Stimulated activated CD4-positive, alpha-beta T cell treated with anti-CD3 and anti-CD28 coated beads, Interleukin-1b, Interleukin-23, amount 100 ng/mL, for 48 hours (primary cell): ENCODE measurements around the gene FSTL4.
"Not testable (repeated sequence)": the region's sequence is repeated elsewhere in the genome, so short reads cannot be mapped to it uniquely, and the experiment has no call there.

Source experiments
- DNase-seq: peaks from one replicate; pipeline ENCODE4 v3.0.0-alpha.2; 2020

FSTL4 gene

DNA sequence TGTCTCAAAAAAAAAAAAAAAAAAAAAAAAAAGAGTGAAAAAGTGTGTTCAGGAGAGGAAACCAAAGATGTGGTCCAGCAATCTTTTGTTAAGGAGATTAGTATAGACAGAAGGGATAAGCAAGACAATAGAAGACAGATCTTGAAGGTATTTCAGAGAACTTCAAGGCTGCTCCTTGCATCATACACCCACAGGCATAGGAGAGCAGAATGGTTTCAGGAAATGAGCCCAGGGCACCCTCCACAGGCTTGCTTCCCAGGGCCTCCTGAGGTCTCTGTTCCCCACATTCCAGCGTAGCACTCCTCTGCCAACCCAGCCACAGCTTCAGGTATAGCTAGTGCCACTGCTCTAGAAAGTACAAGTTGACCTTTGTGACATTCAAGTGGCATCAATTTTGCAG is 65.8 kb downstream of the FSTL4 start:
- no peak for DNase-seq

- DNase-seq, result no peak
Observed at GRCh38 chr5:133544346-133544745, 68.0 kb downstream of the FSTL4 start.

DNA sequence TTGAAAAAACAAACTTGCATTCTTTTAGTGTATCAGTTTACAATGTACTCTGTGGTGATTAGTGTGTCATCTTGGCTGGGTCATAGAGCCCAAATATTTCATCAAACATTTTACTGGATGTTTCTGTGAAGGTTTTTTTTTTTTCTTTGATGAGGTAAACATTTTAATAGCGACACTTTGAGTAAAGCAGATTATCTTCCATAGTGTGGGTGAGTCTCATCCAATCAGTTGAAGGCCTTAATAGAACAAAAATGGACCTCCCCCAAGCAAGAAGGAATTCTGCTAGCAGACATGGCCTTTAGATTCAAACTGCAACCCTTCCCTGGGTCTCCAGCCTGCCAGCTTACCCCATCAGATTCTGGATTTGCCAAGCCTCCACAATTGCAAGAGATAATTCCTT is 72.5 kb downstream of the FSTL4 start:
- DNase-seq, result no peak

DNA sequence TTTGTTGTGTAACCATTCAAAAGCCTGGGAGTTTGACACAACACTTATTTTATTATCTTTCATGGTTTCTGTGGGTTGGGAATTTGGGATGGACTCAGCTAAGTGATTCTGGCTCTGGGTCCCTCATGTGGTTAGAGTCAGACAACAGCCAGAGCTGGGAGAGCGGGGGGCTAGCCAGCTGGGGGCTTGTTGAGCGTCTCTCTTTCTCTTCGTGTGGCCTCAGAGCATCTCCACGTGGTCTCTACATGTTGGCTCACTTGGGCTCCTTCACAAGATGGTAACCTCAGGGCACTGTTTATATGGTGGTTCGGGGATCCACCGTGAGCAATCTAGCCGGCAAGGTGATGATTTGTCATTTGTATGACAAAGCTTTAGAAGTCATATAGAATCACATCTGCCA is 73.6 kb downstream of the FSTL4 start:
- no peak for DNase-seq

GRCh38 chr5:133535241-133535929 is 77.0 kb downstream of the FSTL4 start:
- DNase-seq, result not testable (repeated sequence)

GRCh38 chr5:133534566-133534965 is 77.8 kb downstream of the FSTL4 start:
- DNase-seq, result no peak

GRCh38 chr5:133533541-133533940 is 78.8 kb downstream of the FSTL4 start:
- no peak for DNase-seq

- DNase-seq, result no peak
Observed at GRCh38 chr5:133531594-133531993, 80.7 kb downstream of the FSTL4 start.

GRCh38 chr5:133531178-133531577 is 81.2 kb downstream of the FSTL4 start:
- no peak for DNase-seq

- DNase-seq, result no peak
Observed at GRCh38 chr5:133530270-133530669, 82.1 kb downstream of the FSTL4 start.

DNA sequence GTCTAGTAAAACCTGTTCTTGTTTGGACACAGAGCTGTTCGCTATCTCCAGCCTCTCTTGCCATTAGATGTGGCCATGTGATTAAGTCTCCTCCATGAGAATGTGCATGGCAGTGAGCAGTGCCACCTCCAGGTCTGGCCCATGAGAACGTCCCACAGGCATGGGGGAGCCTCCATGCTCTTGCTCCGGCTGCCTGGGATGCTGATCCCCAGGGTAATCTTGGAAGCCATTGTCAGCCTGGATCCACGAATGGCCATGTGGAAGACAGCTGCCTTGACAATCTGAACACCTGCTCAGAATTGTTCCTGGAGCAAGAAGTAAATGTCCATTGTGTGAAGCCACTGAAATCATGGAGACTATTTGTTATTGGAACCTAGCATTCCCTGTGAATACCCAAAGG is 83.5 kb downstream of the FSTL4 start:
- no peak for DNase-seq

GRCh38 chr5:133527311-133527710 is 85.0 kb downstream of the FSTL4 start:
- DNase-seq, result no peak

- no peak for DNase-seq
Observed at GRCh38 chr5:133526368-133526767, 86.0 kb downstream of the FSTL4 start.

DNA sequence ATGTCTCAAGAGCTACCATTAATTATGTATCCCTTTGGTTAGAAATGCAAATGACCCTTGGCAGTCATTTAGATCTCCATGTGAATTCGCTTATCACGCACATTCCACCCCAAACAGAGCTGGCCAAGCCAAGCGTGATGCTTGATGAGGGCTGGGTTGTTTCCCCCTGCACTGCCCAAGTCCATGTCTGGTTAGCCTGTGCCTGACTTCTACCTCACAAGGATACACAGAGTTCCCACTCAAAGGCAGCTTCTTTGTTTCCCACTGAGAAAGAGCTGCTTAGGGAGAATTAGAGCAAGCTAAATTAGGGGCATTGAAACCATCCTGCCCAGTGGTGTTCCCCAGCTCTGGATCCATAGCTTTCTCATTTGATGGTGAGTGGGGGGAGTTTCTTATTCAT is 87.2 kb downstream of the FSTL4 start:
- DNase-seq, result no peak

DNA sequence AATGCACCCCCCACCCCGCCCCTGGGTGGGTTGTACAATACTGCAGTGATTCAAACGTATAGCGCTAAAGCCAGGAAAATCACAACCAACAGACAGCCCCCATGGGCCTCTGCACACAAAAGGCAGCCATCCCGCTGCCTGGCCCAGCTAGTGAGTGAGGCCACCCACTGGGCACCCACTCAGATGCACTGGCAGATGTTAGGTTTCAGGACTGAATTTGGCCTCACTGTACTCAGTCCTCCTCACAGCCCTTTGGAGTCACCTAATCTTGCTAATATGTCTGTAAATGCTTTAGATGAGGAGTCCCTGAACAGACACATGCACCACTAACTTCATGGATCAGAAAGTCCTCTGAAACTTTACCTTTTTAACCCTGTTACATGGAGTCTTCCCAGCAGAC is 87.7 kb downstream of the FSTL4 start:
- no peak for DNase-seq

GRCh38 chr5:133523961-133524586 is 88.3 kb downstream of the FSTL4 start:
- no peak for DNase-seq

GRCh38 chr5:133523013-133523658 is 89.2 kb downstream of the FSTL4 start:
- DNase-seq, result no peak

DNA sequence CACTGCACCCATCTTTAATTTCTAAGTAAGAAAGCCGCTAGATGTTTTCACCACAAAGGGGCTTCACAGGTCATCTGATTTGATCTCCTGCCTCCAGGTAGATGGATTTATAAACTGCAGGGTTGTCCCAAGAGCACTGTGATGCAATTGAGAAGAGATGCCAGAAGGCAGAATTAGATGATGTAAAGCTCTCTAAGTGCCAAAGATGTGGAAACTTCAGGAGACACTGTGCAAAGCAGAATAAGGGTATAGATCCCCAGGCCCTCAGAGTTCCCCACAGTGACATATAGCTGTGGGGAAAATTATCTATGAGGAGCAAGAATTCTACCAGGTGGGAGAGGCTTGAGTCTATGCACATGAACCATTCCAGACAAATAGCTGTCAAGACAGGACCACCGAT is 90.5 kb downstream of the FSTL4 start:
- no peak for DNase-seq

- DNase-seq, result no peak
Observed at GRCh38 chr5:133520991-133521706, 91.2 kb downstream of the FSTL4 start.

DNA sequence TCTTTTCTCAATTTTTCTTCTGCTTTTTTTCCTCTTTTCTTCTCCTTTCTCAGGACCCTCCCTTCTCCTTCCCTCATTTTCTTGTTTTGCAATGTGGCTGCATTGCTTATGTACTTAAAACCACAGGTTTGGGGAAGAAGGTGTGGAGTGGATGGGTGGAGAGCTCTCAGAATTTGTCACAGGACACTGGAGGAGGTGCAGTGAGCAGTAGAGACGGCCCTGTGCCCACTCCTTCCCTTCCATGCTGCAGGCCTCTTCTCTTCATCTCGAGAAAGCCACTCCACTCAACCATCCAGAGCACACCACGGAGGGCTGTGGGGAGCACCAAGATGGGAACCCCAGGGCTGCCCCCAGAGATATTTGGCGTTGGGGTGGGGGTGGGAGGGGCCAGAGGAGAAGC is 92.3 kb downstream of the FSTL4 start:
- no peak for DNase-seq

DNA sequence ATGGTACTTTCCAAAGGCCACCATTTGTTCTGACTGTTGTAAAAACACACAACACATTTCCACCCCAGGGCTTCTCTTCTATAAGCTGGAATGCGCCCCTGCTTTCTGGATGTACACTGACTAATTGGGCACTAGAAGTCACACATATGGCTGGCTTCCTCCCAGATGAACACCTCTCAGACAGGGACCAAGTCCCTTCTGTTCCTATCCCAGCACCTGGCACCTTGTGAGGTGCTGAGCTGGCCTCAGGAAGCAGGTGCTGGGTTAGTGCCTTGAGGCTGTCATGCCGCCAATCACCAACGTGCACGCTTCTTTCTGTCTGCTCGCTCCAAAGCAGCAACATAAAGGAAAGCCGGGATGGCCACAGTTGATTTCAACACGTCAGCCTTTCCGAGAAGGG is 93.2 kb downstream of the FSTL4 start:
- no peak for DNase-seq

- DNase-seq, result no peak
Observed at GRCh38 chr5:133514456-133514855, 97.9 kb downstream of the FSTL4 start.

- DNase-seq, result no peak
Observed at GRCh38 chr5:133512896-133513295, 99.4 kb downstream of the FSTL4 start.
